ENCODE measurements around the gene LPCAT4. TPM values are rescaled to one million over a fixed set of nuclear protein-coding genes. Genes with fewer than 3 reads are reported as not detected.

LPCAT4 gene
- total and polyA plus RNA-seq, 2 of the 8 experiments (the other 6 are each of a cell fraction or from before 2014, with no cell fraction given), result 69.3 to 109 TPM

DNA sequence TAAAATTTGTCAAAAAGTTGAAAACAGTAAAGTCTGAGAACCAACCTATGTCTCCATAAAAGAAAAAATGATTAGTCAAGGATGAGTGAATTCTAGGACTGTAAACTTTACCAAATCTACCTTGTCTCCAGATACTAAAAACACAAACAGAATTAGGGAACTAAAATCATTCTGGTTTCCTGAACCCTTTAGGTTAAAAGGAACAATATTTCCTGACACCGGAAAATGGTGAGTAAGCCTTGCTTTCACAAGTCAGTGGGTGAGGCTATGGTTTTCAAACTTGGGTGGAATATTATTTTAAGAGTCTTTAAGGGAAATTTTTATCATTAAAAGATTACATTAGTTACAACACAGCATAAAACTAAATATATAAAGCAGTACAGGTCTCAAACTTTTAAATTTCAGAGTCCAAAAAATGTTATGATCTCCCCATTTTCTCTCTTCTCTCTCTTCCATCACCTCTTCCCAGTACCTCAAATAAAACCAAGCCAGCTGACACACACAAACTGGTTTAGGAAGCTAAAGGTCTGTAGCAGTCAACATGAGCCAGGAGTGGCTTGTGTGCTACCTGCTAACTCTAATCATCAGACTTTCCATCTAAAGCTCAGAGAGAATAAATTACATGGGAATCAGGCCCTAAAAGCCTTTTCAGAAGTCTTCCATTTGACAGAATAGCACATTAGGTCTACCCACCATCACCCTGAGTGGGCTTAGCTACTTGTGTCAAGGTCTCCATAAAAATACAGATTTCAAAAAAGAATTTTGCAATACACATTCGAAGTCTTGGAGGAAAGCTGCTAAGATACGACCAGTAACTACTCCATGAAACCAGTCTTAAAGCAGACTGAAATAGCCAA lies 31.6 kb downstream of the LPCAT4 start (continued):
- TF ChIP-seq EGR1 (IDR thresholded peaks at IDR 0.05; ENCODE audit: borderline replicate concordance, low read depth, low read length), result no peak
- TF ChIP-seq NRF1 (IDR thresholded peaks at IDR 0.05; ENCODE audit: low read depth, low read length), result no peak

Data from H1 (cell line).